Left lobe of liver (tissue), 2 donors: Measurements from ENCODE around the gene LDHD. TPM values are rescaled to one million over a fixed set of nuclear protein-coding genes. Genes with fewer than 3 reads are reported as not detected.

Source experiments
- ATAC-seq: fragments of 200-7000 bp; cut with Tn5 transposase; one replicate; pipeline ENCODE4 v1.9.1; 2020; ENCODE audit warnings: mild to moderate bottlenecking, moderate library complexity
- DNase-seq: peaks from one replicate; pipeline ENCODE4 v3.0.0-alpha.2; 2020; ENCODE audit warnings: low spot score
- total RNA-seq: library from RNA; stranded (reverse); gene quantifications from one replicate; pipeline ENCODE4 v1.2.1, GENCODE V29; 2021
- donor health status: DM: no; HTN: no; CAD: no; lungs with moderate emphysema.
- donor health status: DM: no; HTN: yes; CAD: no.

The LDHD gene
- total RNA-seq, 1 donor from 2014 or later: 113 TPM

DNA sequence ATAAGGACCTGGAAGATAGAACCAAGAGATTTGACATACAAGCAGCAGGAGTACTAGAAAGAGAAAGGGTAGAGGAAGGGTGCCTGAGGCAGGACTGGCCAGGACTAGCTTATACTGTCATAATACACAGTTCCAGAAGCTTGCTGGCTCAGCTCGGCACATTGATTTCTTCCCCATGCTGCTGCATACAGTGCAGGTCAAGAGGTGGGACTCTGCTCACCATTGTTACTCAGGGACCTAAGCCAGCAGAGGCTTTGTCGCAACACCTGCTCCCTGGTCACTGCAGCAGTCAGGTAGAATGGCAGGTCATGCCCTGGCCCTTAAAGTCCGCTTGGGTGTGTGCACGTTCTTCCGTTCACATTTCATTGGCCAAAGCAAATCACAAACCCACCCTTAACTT, 32.8 kb downstream of the LDHD start:
- ATAC-seq: peak; percentile 82
- peak; percentile 93 for DNase-seq

DNA sequence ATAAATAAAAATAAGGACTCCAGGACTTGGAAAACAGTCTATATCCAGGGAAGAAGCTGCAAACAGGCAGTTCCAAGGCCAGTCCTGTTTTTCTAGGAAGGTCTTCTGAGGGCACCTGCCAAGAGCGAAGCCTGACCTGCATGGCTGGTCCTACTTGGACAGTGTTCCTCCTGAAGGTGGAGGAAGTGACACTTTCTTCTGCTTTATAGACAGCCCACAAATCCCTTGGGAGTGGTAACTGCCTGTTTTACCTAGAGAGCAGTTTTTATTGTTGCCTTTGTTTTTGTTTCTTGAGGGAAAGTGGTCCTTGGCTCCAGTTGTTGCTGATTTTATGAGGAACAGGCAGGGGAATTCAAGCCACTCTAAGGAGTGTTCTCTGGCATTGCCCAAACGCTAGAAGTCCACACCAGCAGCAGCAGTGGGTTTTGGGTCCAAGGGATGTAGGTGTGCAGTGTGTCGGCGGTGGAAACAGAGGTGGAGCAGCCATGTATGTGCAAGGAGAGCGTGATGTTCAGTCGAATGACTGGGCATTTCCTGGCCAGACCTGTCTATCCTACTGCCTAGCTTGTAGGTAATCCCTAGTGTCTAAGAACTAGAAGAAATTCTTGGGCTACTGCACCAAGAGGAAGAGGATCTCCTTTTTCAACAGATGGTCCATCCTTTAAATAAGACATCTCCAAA, 35.3 kb downstream of the LDHD start:
- ATAC-seq: no peak
- DNase-seq: no peak

DNA sequence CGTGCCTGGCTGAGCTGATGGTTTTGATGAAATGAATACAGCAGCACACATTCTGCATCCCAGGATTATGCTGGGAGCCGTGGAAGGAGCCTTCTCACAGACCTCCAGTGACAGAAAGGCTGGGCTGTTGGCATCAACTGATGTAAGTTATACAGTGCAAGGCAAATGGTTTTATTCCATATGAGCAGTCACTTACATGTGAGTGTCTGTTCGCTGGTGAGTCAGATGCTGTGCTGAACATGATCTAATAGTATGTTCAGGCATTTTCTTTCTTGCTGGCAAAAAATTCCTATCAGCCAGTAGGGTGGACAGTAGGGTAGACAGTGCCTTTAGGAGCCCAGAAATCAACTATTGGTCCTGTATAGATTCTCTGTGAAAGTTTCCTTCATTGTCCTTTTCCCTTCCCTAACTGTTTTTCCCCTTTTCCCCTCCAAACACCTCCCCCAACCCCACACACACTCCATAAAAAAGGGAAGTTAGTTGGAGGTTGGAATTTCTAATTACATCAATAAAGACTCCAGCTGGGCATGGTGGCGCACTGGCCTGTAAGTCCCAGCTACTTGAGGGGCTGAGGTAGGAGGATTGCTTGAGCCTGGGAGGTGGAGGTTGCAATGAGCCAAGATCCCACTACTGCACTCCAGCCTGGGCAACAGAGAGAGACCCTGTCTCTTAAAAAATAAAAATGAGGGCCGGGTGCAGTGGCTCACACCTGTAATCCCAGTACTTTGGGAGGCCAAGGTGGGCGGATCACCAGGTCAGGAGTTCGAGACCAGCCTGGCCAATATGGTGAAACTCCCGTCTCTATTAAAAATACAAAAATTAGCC, 36.2 kb downstream of the LDHD start:
- ATAC-seq (no peak), DNase-seq (no peak)

DNA sequence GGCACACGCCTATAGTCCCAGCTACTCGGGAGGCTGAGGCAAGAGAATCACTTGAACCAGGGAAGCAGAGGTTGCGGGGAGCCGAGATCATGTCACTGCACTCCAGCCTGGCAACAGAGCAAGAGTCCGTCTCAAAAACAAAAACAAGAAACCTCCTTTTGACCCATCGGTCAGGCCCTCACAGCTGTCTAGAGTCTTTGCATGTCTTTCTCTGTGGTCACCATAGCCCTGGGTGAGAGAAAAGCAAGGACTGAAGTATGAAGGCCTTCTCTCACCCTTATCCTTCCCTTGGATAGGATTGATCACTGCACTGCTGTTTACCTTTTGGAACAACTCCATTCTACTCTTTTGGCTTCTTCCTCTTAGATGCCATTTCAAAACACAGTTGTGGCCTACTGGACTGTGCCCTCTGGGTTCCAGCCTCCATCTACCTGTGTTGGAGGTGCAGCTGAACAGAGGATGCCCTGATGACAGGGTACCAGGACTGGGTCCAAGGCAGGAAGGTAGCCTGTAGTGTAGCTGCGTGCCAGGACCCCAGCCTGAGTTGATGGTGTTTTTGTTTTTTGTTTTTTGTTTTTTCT, 37.1 kb downstream of the LDHD start:
- peak; percentile 78 for ATAC-seq
- peak; percentile 82 for DNase-seq

DNA sequence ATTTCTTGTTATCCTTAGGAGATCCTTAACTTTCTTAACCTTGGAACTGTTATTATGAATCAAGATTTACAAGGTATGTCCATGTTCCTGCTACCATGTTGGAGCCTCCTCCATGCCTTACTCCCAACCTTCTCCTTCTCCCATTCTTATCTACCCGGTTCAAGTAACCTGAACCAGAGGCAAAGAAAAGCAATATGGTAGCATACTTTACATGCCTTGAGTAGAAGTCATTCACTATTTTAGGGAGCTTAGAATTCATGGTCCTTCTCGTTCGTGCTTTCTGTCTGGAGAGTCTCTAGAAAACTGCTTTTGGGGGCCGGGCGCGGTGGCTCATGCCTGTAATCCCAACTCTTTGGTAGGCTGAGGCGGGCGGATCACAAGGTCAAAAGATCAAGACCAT, 37.7 kb downstream of the LDHD start:
- ATAC-seq: no peak
- no peak for DNase-seq

DNA sequence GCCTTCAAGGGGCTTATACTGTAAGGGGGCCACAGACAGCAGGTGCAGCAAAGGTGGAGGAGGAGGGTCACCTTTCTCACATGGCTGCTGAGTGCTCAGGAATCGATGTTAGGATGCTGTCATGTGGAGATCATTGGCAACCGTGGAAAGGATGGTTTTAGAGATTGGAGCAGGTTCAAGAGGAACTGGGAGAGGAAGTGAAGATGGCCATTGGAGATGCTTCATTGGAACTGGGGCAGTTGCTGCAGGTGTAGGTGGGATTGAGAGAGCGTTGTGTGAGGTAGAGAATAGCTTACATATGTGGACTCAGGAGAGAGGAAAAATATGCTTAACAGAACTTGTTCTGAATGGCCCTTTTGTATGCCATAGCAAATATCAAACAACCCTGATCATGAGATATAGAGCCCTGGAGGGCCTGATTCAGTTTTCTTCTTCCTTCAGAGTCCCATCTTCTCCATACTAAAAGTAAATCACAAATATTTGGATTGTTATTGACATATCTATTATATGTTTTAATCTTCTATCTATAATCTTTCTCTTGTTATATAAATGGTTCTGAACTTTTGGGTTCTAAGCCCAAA, 40.8 kb downstream of the LDHD start:
- no peak for ATAC-seq

DNA sequence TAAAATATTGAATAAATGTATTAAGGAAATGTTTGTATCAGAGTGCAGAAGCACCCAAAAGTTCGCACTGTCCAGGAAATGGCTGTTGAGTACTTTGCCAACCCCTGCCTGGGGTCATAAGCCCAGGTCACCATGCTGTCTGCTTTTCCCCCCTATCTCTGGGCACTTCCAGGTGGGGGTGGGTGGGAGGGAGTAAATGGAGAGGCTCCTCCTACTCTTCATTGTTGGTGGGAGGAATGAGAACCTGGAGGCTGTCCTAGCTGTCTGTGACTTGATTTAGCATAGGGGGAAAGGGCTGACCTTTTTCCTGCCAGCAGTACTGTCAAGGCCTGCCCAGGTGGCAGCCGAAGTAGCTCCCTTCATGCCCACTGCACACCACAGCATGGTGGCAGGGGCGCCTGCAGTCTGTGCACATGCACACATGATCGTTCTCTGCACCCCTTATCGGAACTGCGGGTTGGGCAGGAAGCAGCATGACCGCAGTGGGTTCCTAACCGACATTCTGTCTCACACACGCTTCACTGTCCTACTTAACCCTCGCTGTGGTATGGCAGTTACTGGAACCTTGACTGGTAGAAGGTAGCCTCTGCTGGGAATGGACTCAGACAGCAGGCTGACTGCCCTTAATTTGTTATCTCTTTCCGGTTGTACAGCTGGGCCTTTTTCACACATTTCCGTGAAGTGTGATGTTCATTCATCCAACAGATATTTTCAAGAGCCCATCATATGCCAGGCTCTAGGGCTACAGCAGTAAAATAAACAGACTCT, 41.5 kb downstream of the LDHD start:
- no peak for DNase-seq
- no peak for ATAC-seq

More for the DNA sequence above, 40.8 kb downstream of the LDHD start:
- DNase-seq: no peak

DNA sequence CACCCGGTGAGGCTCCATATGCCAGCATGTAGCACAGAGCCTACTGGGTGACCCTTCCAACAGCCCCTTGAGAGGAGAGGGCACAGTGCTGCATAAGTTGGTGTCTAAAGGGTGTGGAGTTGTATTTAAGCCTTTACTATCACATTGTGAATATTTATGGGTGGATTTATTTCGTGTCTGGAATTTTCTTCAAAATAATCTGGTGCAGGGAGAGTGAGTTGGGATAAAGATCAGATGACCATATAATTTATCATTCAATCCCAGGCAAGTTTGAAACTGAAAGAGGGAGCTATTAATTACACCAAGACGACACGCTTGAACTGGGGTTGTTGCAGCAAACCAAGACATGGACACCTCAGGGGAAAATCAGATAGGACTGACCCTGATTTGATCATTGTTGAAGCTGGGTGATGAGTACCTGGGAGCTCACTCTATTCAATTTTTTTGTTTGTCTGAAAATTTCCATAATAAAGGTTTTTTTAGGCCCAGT, 42.2 kb downstream of the LDHD start:
- no peak for ATAC-seq
- no peak for DNase-seq

DNA sequence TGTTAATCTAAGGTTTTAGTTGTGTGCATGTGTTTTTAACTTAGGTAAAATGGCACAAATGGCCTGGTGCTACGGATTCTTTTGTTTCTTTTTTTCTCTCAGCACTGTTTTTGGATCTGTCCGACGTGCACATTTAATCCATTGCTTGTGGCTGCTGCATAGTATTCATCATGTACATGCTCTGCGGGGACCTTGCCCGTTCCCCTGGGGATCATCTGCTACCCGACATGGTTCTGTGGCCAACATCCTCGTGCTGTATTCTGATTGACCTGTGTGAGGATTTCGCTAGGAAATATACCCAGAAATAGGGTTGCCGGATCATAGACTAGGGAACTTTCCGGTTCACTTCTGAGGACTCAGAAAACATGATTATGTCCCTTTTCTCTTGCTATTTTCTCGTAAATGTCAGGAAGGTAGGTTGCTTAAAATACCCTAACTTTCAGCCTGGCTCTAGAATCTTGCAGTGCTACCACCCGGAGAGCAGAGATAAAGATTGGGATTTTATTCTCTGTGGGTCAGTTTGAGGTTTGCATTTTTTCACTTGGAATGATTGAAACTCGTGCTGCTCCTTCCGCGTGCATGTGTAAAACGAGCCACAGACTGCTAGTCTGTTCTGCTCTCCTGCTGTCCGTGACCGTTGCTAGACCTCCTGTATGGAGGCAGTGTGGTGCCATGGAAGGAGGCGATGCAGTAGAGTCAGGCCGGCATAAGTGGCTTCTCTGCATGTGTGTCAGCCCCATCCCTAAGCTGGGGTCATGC, 42.9 kb downstream of the LDHD start:
- ATAC-seq: no peak
- DNase-seq: no peak

DNA sequence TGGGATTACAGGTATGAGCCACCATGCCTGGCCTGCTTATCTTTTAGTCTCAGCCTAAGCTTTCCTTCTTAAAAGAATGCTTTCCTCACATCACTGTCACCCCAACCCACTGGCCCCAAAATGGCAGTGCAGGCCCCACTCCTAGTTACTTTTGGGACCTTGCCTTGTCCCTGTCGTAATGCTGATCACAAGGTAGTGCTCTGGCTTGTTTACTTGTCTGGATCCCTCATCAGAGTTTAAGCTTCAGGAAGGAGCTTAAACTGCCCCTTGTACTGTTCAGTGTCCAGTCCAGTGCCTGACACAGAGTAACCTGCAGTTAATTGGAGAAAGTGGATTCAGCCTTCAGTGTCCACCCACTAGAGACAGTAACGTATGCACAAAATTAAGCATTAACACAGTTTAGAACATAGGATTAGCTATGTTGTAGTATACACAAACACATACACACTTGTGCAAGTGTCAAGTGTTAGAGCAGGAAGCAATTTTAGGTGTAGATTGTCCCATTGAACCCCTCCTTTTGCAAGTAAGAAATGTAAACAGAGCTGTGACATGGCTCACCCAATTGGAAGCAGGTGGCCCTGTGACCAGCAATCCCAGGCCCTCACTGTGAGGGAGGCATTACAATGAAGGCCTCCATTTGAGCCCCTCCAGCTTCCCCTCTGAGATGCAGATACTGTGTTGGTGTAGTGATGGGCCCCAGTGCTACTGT, 44.2 kb downstream of the LDHD start:
- ATAC-seq (peak; percentile 59), DNase-seq (peak; percentile 56)

DNA sequence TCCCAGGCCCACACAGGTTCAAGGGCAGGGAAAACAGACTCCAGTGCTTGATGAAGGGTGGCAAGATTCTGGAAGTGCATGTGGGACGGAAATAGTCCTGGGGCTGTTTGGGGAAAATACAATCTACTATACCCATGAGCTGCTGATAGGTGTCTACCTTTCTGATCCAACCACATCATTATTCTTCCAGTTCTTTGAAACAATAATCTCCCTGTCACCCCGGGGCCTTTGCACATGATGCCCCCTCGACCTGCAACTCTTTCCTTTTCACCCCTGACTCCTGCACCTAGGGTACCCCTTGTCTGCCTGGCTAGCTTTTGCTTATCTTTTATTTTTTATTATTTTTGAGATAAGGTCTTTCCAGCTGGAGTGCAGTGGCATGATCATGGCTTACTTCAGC, 45.0 kb downstream of the LDHD start:
- DNase-seq (no peak), ATAC-seq (no peak)

DNA sequence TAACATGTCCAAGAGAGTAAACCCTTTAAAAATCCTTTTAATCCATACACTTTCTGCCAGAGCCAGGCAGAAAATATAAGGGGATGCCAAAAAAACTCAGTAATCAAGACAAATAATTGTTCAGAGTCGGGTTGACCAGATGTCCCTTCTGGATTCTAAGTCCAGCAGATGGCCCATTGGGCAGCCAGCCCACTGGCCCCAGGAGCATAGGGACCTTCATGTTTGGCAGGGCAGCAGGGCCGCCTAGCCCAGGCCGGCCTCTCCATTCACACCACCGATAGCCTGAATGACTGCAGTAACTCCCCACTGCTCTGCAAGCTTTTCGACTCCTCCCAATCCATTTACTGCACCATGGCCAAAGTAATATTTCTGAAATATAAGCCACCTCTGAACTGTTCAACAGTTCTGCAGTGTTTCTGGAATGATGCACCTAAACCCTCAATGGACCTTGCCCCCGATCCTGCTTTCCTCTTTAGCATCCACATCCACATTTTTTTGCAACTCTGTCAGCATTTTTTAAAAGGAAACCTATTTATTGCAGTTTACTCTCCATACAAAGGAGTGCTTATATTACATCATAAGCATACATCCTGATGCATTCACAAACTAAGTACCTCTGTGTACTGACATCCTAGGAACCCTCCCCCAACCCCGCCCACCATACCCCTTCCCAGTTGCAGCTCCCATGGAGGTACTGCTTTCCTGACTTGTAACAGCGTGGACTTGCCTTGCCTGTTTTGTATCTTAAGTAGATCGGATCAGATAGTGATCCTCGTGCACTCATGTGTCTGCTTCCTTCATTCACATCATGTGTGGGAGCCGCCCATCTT, 46.4 kb downstream of the LDHD start:
- peak; percentile 92 for ATAC-seq
- peak; percentile 94 for DNase-seq

DNA sequence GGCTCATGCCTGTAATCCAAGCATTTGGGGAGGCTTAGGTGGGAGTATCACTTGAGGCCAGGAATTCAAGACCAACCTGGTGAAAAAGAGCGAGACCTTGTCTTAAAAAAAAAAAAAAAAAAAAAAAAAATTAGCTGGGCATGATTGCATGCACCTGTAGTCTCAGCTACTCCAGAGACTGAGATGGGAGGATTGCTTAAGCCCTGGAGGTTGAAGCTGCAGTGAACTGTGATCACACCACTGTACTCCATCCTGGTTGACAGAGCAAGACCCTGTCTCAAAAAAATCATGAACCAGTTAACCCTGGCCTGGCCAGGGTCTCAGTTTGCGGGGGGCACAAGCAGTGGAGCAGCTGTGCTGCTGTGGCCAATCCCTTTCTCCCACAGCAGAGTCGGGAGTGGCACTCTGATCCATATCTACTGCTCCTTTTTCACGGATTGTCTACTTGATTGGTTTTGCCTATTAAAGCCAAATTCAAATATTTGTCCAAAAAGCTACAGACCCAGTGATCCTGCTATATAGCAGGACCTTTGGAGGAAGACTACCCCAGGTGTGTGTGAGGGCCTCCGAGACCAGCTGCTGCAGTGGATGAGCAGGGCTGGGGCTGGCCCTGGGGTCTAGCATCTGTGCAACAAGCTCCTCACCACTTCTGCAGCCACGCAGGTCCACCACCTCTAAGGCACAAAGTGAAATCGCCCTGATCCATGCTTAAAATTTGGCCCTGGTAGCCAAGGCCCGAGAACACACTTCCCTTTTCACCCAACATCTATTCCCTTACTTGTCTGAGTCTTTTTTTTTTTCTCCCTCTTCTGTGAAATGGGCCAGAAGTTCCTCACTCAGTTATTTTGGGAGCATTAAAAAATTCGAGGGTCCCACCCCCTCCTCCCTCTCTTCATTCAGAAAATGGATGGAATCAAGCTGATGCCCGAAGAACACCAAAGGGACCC, 48.2 kb downstream of the LDHD start:
- DNase-seq: no peak
- no peak for ATAC-seq

DNA sequence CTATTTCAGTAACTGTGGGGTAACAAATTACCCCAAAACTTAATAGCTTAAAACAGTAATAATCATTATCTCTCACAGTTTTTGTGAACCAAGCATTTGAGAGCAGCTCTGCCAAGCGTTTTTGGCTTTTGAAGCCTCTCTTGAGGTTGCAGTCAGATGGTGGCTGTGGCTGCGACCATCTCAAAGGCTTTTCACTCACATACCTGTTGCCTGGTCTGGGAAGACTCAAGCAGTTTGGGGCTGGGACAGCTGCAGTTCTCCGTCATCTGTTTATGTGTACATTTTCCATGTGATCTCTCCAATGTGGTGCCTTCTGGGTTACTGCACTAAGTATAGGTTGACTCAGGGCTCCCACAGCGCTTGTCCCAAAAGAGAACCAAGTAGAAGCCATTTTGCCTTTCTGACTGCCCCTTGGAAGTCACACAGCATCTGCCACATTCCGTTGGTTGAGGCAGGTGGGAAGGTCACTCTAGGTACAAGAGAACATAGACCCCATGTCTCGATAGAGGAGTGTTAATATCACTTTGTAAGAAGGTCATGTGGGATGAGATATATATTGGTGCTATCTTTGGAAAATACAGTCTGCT, 49.6 kb downstream of the LDHD start:
- DNase-seq (no peak), ATAC-seq (no peak)

DNA sequence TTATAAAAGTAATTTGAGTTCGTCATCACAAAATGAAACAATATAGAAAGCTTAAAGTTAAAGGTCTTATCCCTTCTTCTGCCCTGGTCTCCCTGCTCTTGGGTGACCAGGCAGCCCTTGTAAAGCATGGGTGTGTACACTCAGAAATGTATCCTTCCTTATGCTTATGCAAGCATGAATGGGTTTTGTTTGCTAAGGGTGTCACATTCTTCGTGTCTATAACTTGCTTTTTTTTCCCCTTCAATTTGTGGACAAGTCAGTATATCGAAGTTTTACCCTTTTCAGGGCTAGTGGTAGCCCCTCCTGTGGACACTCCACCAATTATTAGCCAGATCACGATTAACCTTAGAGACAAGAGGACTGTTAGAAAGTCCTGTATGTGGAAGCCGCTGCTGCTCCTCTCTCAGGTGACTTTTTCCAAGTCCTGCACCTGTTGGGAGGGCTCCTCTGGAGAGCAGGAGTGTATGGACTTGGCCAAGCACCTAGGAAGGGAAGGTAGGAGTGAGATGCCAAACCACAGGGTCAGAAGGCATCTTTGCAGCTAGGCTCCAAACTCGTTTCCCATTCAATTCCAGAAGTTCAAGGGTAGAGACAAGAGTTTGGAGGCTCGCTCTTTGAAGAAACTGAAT, 50.9 kb downstream of the LDHD start:
- DNase-seq (no peak), ATAC-seq (no peak)

DNA sequence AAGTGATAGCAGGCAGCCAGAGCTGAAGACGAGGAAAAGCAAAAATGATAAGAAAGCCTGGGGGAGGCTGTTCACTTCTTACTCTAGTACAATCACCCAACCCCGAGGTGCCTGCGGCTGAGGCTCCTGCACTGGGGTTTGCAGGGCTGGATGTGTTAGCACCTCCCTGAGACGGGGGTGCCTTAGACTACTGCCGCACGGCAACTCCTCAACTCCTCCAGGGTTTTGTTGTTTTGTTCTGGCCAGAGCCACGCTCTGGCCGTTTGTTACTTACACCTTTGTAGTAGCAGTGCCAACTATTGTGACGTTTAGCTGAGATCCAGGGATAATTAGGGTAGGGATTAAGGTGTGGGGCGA, 51.5 kb downstream of the LDHD start:
- no peak for ATAC-seq

More for the DNA sequence above, 51.5 kb downstream of the LDHD start:
- no peak for DNase-seq
